H1 (cell line): ENCODE results near the gene OTUD6A. TPM values are rescaled to one million over a fixed set of nuclear protein-coding genes. Genes with fewer than 3 reads are reported as not detected.

Experiments used
- CTCF ChIA-PET: fragments of 300-600 bp; sonication (Branson Sonifier 250); formaldehyde crosslinking; loops from one replicate; lab custom pipeline; 2021; ENCODE audit not compliant: partially characterized antibody; lab: Charles Lee
- POLR2A ChIA-PET: fragments of 300-600 bp; sonication (Branson Sonifier 250); formaldehyde crosslinking; loops from one replicate; lab custom pipeline; 2021; ENCODE audit warnings: inconsistent platforms; ENCODE audit not compliant: partially characterized antibody; lab: Charles Lee
- DNase-seq, 2 experiments: peaks; one replicate each; pipeline versions ENCODE4 v3.0.0 to v3.0.0-alpha.2; 2010 to 2022; ENCODE audit warnings: low spot score in 2 of 2, low read depth in 1 of 2, mixed read lengths in 1 of 2
- FAIRE-seq: peaks from 2 replicates; lab custom pipeline; 2011; peaks lifted over from hg19 to GRCh38; lab: Jason Lieb, UNC
- H2AFZ ChIP-seq: 2 replicates; pipeline ENCODE4 v1.8.1; 2012; ENCODE audit warnings: low read length, inconsistent platforms
- H2AK5ac ChIP-seq: 2 replicates; pipeline ENCODE4 v1.6.1; 2013; ENCODE audit warnings: low read depth, low read length
- H2BK120ac ChIP-seq: replicated peaks from 2 replicates; pipeline ENCODE3; 2013; ENCODE audit warnings: low read depth, low read length, inconsistent platforms
- H2BK12ac ChIP-seq: 2 replicates; pipeline ENCODE4 v1.6.1; 2013; ENCODE audit warnings: low read depth, low read length
- H2BK15ac ChIP-seq: 2 replicates; pipeline ENCODE4 v1.6.1; 2013; ENCODE audit warnings: low read length
- H2BK20ac ChIP-seq: 2 replicates; pipeline ENCODE4 v1.6.1; 2013; ENCODE audit warnings: low read length
- H2BK5ac ChIP-seq: 2 replicates; pipeline ENCODE4 v1.6.1; 2013; ENCODE audit warnings: low read depth, low read length
- H3K14ac ChIP-seq: 2 replicates; pipeline ENCODE4 v1.6.1; 2013; ENCODE audit warnings: inconsistent platforms; ENCODE audit not compliant: insufficient read length
- H3K18ac ChIP-seq: 2 replicates; pipeline ENCODE4 v1.6.1; 2013; ENCODE audit warnings: low read length; ENCODE audit errors: extremely low read depth
- H3K23ac ChIP-seq: 2 replicates; pipeline ENCODE4 v1.6.1; 2013; ENCODE audit warnings: inconsistent platforms; ENCODE audit not compliant: insufficient read length
- H3K23me2 ChIP-seq: 2 replicates; pipeline ENCODE4 v1.6.1; 2013; ENCODE audit warnings: low read depth, low read length
- H3K27ac ChIP-seq: 2 replicates; pipeline ENCODE4 v1.6.1; 2011; ENCODE audit warnings: low read depth, low read length, inconsistent platforms
- H3K27me3 ChIP-seq, 4 experiments: replicated peaks in 1 of 4; 1 replicate in 1 of 4; 2 replicates in 3 of 4; pipeline versions ENCODE4 v1.6.1 to v1.8.1; 2011 to 2013; ENCODE audit warnings: low read length in 3 of 4, mild to moderate bottlenecking in 3 of 4, inconsistent platforms in 2 of 4, mixed read lengths in 2 of 4, moderate library complexity in 1 of 4; ENCODE audit not compliant: control insufficient read depth in 3 of 4, insufficient read depth in 3 of 4; ENCODE audit errors: extremely low read depth in 1 of 4
- H3K36me3 ChIP-seq, 4 experiments: 2 replicates each; pipeline versions ENCODE4 v1.6.1 to v1.8.1; 2011 to 2013; ENCODE audit warnings: mild to moderate bottlenecking in 4 of 4, low read length in 3 of 4, moderate library complexity in 2 of 4, control low read depth in 1 of 4, inconsistent platforms in 1 of 4; ENCODE audit not compliant: insufficient read depth in 4 of 4, control insufficient read depth in 2 of 4
- H3K4ac ChIP-seq: replicated peaks from 2 replicates; pipeline ENCODE3; 2013; ENCODE audit warnings: low read length, low read depth, mixed read lengths, inconsistent platforms; ENCODE audit not compliant: insufficient read length
- H3K4me1 ChIP-seq, 4 experiments: replicated peaks in 1 of 4; 1 replicate in 1 of 4; 2 replicates in 3 of 4; pipeline versions ENCODE4 v1.6.1 to v1.8.1; 2011 to 2013; ENCODE audit warnings: low read length in 3 of 4, inconsistent platforms in 2 of 4, mixed read lengths in 1 of 4; ENCODE audit not compliant: insufficient read depth in 4 of 4, control insufficient read depth in 3 of 4
- H3K4me2 ChIP-seq, 2 experiments: 2 replicates each; pipeline versions ENCODE4 v1.6.1 to v1.8.1; 2011 to 2013; ENCODE audit warnings: low read depth in 2 of 2, low read length in 2 of 2, control low read depth in 1 of 2, inconsistent platforms in 1 of 2, mild to moderate bottlenecking in 1 of 2; ENCODE audit not compliant: insufficient read depth in 1 of 2
- H3K4me3 ChIP-seq, 4 experiments: fragments of 200-600, 300-600 bp in 1 of 4; sonication (generic), shearing (Covaris generic), sonication (Bioruptor Twin) in 1 of 4; 2 replicates each; pipeline versions ENCODE4 v1.5.1 to v1.8.1; 2011 to 2016; ENCODE audit warnings: low read length in 4 of 4, low read depth in 3 of 4, control low read depth in 2 of 4, inconsistent platforms in 2 of 4, mild to moderate bottlenecking in 2 of 4, mixed read lengths in 1 of 4, moderate library complexity in 1 of 4; ENCODE audit not compliant: insufficient read depth in 2 of 4; ENCODE audit errors: extremely low read depth in 1 of 4
- H3K56ac ChIP-seq: replicated peaks from 2 replicates; pipeline ENCODE3; 2013; ENCODE audit warnings: low read depth, mild to moderate bottlenecking, mixed read lengths, low read length, inconsistent platforms; ENCODE audit not compliant: insufficient read length
- H3K79me1 ChIP-seq: 2 replicates; pipeline ENCODE4 v1.6.1; 2013; ENCODE audit warnings: low read depth, low read length, control low read depth
- H3K79me2 ChIP-seq, 2 experiments: 2 replicates each; pipeline versions ENCODE4 v1.6.1 to v1.8.1; 2012 to 2013; ENCODE audit warnings: low read length in 2 of 2, mild to moderate bottlenecking in 2 of 2, inconsistent platforms in 1 of 2; ENCODE audit not compliant: insufficient read depth in 2 of 2, control insufficient read depth in 1 of 2
- H3K9ac ChIP-seq, 4 experiments: replicated peaks in 1 of 4; 1 replicate in 1 of 4; 2 replicates in 3 of 4; pipeline versions ENCODE4 v1.6.1 to v1.8.1; 2011 to 2013; ENCODE audit warnings: low read depth in 3 of 4, low read length in 3 of 4, control low read depth in 2 of 4, mild to moderate bottlenecking in 2 of 4, moderate library complexity in 2 of 4, inconsistent platforms in 1 of 4; ENCODE audit errors: extremely low read depth in 1 of 4
- H3K9me3 ChIP-seq, 2 experiments: 2 replicates each; pipeline versions ENCODE4 v1.6.1 to v1.8.1; 2012 to 2013; ENCODE audit warnings: mild to moderate bottlenecking in 2 of 2, moderate library complexity in 2 of 2, control low read depth in 1 of 2, inconsistent platforms in 1 of 2, low read depth in 1 of 2, low read length in 1 of 2, mixed read lengths in 1 of 2; ENCODE audit not compliant: insufficient read depth in 2 of 2
- H4K20me1 ChIP-seq, 2 experiments: replicated peaks in 1 of 2; 2 replicates each; pipeline versions ENCODE3 to v1.8.1; 2011 to 2013; ENCODE audit warnings: inconsistent platforms in 2 of 2, low read length in 2 of 2, mild to moderate bottlenecking in 1 of 2; ENCODE audit not compliant: insufficient read depth in 2 of 2, control insufficient read depth in 1 of 2
- H4K5ac ChIP-seq: 2 replicates; pipeline ENCODE4 v1.6.1; 2013; ENCODE audit warnings: low read length, low read depth, mixed read lengths, inconsistent platforms; ENCODE audit not compliant: insufficient read length
- H4K8ac ChIP-seq: 2 replicates; pipeline ENCODE4 v1.8.0; 2013; ENCODE audit warnings: mild to moderate bottlenecking, moderate library complexity, low read length, inconsistent platforms; ENCODE audit not compliant: insufficient read depth; ENCODE audit errors: extremely low read depth
- H4K91ac ChIP-seq: replicated peaks from 2 replicates; pipeline ENCODE3; 2013; ENCODE audit warnings: low read length, mixed read lengths, inconsistent platforms; ENCODE audit not compliant: insufficient read length
- SUZ12 ChIP-seq: fragments of 200-600 bp; sonication (generic); IDR thresholded peaks from 2 replicates; pipeline ENCODE4 v1.6.1; 2012; ENCODE audit warnings: mild to moderate bottlenecking, inconsistent platforms, low read length, moderate library complexity, mixed read lengths
- WGBS, 2 experiments: shearing (Covaris generic) in 1 of 2; methylation state at CpG; one replicate each; pipeline versions ENCODE4 v1.1.6 to v1.1.7; 2013 to 2015; ENCODE audit warnings: low lambda C conversion rate in 2 of 2, mixed read lengths in 2 of 2, inconsistent platforms in 1 of 2, low coverage in 1 of 2, missing lambda C conversion rate in 1 of 2; ENCODE audit not compliant: insufficient replicate concordance in 2 of 2, insufficient coverage in 1 of 2, insufficient read length in 1 of 2; ENCODE audit errors: extremely low coverage in 1 of 2, missing lambda C conversion rate in 1 of 2; 5-methylcytosine and 5-hydroxymethylcytosine counted together
- polyA plus RNA-seq, 7 experiments: library from polyadenylated mRNA; depleted of rRNA in 3 of 7; stranded (reverse) in 5 of 7; unstranded in 2 of 7; fragments of >200 nt in 5 of 7; fragments of 200-250 nt in 2 of 7; gene quantifications; 1 replicate in 5 of 7; 2 replicates in 1 of 7; 4 replicates in 1 of 7; pipeline versions ENCODE4 v1.2.1 to v1.2.3, GENCODE V29; 2011 to 2013; ENCODE audit warnings: missing spikeins in 2 of 7, mixed read lengths in 2 of 7
- total RNA-seq: library from RNA; stranded (reverse); fragmentation: NEBNext Ultra II Directional; extraction: Animal tissue kit (Norgen Biotek cat#: 25700); gene quantifications from 2 replicates; pipeline ENCODE4 v1.2.1, GENCODE V29; 2021
- TF ChIP-seq, protein P1 (sequence below): IDR thresholded peaks from 2 replicates; pipeline ENCODE4 v1.6.1; 2012; ENCODE audit warnings: inconsistent platforms

Gene OTUD6A
- total and polyA plus RNA-seq, 2 of the 8 experiments (the other 6 are each of a cell fraction or from before 2014, with no cell fraction given) = 0.09 to 0.17 TPM

DNA sequence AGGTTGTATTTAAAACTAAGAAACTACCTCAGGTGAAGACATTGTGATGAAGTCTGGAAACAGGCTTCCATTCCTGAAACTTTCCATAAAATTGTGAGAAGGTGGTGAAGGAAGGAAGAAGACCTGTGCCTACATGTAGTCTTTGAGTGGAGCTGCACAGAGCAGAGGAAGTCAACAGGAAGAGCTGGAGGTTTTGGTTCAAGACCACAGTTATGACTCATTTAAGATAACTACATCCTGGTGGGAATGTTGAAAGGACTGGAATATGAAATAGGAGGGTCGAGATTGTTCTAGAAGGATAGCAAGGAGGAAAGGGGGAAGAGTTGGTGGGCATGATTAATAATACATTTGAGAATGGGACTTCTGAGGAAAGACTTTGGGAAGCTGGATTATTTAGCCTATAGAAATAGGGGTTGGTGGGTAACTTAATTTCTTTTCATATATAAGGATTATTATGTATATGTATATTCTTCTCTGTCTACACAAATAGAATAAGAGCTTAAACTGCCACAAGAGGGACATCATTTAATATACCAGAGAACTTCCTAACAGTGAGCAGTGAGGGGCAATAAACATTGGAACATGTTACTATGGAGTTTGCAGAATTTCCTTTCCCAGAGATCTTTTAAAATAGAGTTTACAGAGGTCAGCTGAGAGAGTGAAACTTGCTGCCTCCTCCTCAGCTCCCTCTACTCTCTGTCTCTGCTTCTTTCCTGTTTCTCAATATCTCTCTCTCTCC lies 36.0 kb upstream of the OTUD6A start:
- Histone ChIP-seq H4K91ac (no peak overlapping the region), H3K27me3 (no peaks in the 10 kb centered on the region), H2BK5ac (no peak overlapping the region), H2BK12ac (no peak overlapping the region), H4K20me1 (no peaks in the 10 kb centered on the region), H3K14ac (no peak overlapping the region), H3K4me2 (no peak overlapping the region), H3K27ac (no peak overlapping the region), H4K8ac (no peak overlapping the region), H3K4me1 (peaks cover 0 to 2% (median 0%) of the 10 kb centered on the region in 4 experiments; a peak in 1 of 7 replicates), H3K9me3 (no peaks in the 10 kb centered on the region), H3K79me1 (no peaks in the 10 kb centered on the region), H2BK15ac (no peak overlapping the region), H3K23me2 (no peaks in the 10 kb centered on the region), H3K4ac (no peak overlapping the region), H3K18ac (no peak overlapping the region), H3K4me3 (no peak overlapping the region), H3K9ac (no peak overlapping the region), H3K79me2 (no peaks in the 10 kb centered on the region), H2AK5ac (no peak overlapping the region), H3K23ac (no peak overlapping the region), H2BK120ac (no peak overlapping the region), H2AFZ (no peak overlapping the region), H3K56ac (no peak overlapping the region), H2BK20ac (no peak overlapping the region), H4K5ac (no peak overlapping the region), H3K36me3 (no peaks in the 10 kb centered on the region)
- no peak for FAIRE-seq
- WGBS, 2 experiments = 100% methylated on average over 1 of the region's 1 CpG; no CpG with 5 or more reads in 1 of the 2 experiments
- POLR2A ChIA-PET = no interaction called here
- no peak for DNase-seq
- CTCF ChIA-PET = interaction anchor here (0.7 kb wide), 1 partner anchor 19 kb away, joined by 4 read pairs; no protein-coding TSS in a partner anchor
- no peak for TF ChIP-seq SUZ12
- TF ChIP-seq, protein P1, sequence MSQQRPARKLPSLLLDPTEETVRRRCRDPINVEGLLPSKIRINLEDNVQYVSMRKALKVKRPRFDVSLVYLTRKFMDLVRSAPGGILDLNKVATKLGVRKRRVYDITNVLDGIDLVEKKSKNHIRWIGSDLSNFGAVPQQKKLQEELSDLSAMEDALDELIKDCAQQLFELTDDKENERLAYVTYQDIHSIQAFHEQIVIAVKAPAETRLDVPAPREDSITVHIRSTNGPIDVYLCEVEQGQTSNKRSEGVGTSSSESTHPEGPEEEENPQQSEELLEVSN = no peak
